CD4-positive, alpha-beta T cell (primary cell): ENCODE results near the gene OR2AT4. TPM values are rescaled to one million over a fixed set of nuclear protein-coding genes. Genes with fewer than 3 reads are reported as not detected.

ENCODE experiments used
- ATAC-seq: fragments of 200-7000 bp; cut with Tn5 transposase; one replicate; pipeline ENCODE4 v1.10.0; 2022; ENCODE audit warnings: mild to moderate bottlenecking; ENCODE audit not compliant: poor library complexity
- CTCF ChIA-PET: fragments of 350-600 bp; sonication (Branson Sonifier 250); formaldehyde crosslinking; loops from one replicate; lab custom pipeline; 2021; ENCODE audit warnings: antibody characterized with exemption, inconsistent platforms; lab: Charles Lee
- POLR2A ChIA-PET: fragments of 350-600 bp; sonication (Branson Sonifier 250); formaldehyde crosslinking; loops from one replicate; lab custom pipeline; 2021; ENCODE audit warnings: antibody characterized with exemption, inconsistent platforms; lab: Charles Lee
- DNase-seq, 14 experiments: peaks; one replicate each; pipeline ENCODE4 v3.0.0-alpha.2; 2013 to 2020; ENCODE audit warnings: mixed read lengths in 2 of 14
- H3K27ac ChIP-seq, 2 donors: one replicate each; pipeline versions ENCODE4 v1.5.1 to v1.7.0; 2013; ENCODE audit warnings: low read length in 2 of 2, low read depth in 1 of 2, mild to moderate bottlenecking in 1 of 2
- H3K27me3 ChIP-seq, 2 experiments: 1 replicate in 1 of 2; 2 replicates in 1 of 2; pipeline versions ENCODE4 v1.6.1 to v1.7.0; 2013; ENCODE audit warnings: low read length in 2 of 2, control low read depth in 1 of 2, mild to moderate bottlenecking in 1 of 2, moderate library complexity in 1 of 2; ENCODE audit not compliant: insufficient read depth in 2 of 2, control insufficient read depth in 1 of 2
- H3K36me3 ChIP-seq: one replicate; pipeline ENCODE4 v1.6.1; 2013; ENCODE audit warnings: low read length, control low read depth; ENCODE audit not compliant: insufficient read depth
- H3K4me1 ChIP-seq: one replicate; pipeline ENCODE4 v1.6.1; 2013; ENCODE audit warnings: low read length, control low read depth; ENCODE audit not compliant: insufficient read depth
- H3K4me3 ChIP-seq: one replicate; pipeline ENCODE4 v1.5.1; 2013; ENCODE audit warnings: mild to moderate bottlenecking, low read length, moderate library complexity
- H3K9me3 ChIP-seq, 2 experiments: 1 replicate in 1 of 2; 2 replicates in 1 of 2; pipeline versions ENCODE4 v1.6.1 to v1.7.0; 2013; ENCODE audit warnings: low read length in 2 of 2, mild to moderate bottlenecking in 2 of 2, control low read depth in 1 of 2, moderate library complexity in 1 of 2; ENCODE audit not compliant: control insufficient read depth in 1 of 2, insufficient read depth in 1 of 2
- H3K27ac Mint-ChIP-seq: one replicate; pipeline ENCODE4 v1.8.0; 2020; ENCODE audit warnings: mixed read lengths
- H3K27me3 Mint-ChIP-seq: one replicate; pipeline ENCODE4 v1.8.0; 2021; ENCODE audit warnings: mixed read lengths
- H3K36me3 Mint-ChIP-seq: one replicate; pipeline ENCODE4 v1.8.0; 2021; ENCODE audit warnings: low read depth, mixed read lengths
- H3K4me1 Mint-ChIP-seq: one replicate; pipeline ENCODE4 v1.8.0; 2021; ENCODE audit warnings: low read depth, mixed read lengths
- H3K4me3 Mint-ChIP-seq: one replicate; pipeline ENCODE4 v1.8.0; 2020; ENCODE audit warnings: mild to moderate bottlenecking, mixed read lengths
- H3K9me3 Mint-ChIP-seq: one replicate; pipeline ENCODE4 v1.8.0; 2020; ENCODE audit warnings: mixed read lengths
- intact Hi-C, 2 experiments: fragments of 100-400 bp; cut with DNase I in 1 of 2; cut with micrococcal nuclease in 1 of 2; formaldehyde crosslinking; loops; one replicate each; pipeline versions ENCODE4 v1.15.1 to v1.9.0; 2023 to 2025; cut with DNase I, micrococcal nuclease
- total RNA-seq, 174 experiments: library from RNA in 2 of 174; stranded (reverse) in 2 of 174; gene quantifications; one replicate each; pipeline ENCODE4 v1.2.3 and lab custom pipeline; 2021 to 2026
- TF ChIP-seq, protein P1 (sequence below): fragments of 200-600 bp; IDR thresholded peaks from one replicate; pipeline ENCODE4 v1.8.0; 2022; ENCODE audit warnings: antibody characterized with exemption, mild to moderate bottlenecking

The OR2AT4 gene
- total RNA-seq, 2 experiments from 2014 or later, result not detected

DNA sequence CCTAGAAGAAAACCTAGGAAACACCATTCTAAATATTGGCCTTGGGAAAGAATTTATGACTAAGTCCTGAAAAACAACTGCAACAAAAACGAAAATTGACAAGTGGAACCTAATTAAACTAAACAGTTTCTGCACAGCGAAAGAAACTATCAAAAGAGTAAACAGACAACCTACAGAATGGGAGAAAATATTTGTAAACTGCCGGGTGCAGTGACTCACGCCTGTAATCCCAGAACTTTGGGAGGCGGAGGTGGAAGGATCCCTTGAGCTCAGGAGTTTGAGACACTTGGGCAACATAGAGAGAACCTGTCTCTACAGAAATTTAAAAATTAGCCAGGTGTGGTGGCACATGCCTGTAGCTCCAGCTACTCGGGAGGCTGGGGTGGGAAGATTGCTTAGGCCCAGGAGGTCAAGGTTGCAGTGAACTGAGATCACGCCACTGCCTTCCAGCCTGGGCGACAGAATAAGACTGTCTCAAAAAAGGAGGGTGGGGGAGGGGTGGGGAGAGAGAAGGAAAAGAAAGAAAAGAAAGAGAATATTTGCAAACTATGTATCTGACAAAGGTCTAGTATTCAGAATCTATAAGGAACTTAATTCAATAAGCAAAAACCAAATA, 14.0 kb downstream of the OR2AT4 start:
- H3K4me3 ChIP-seq, result no peak overlapping the region
- DNase-seq (no peak), ATAC-seq (no peak)
- H3K4me1 ChIP-seq, result no peaks in the 10 kb centered on the region
- H3K4me3 Mint-ChIP-seq, result no peak overlapping the region
- CTCF ChIA-PET, result no interaction called here
- no peaks in the 10 kb centered on the region for H3K4me1 Mint-ChIP-seq
- intact Hi-C loops, result no loop called here
- peaks cover 3 to 22% of the 10 kb centered on the region in 2 experiments for H3K27me3 ChIP-seq
- no peaks in the 10 kb centered on the region for H3K36me3 Mint-ChIP-seq
- POLR2A ChIA-PET, result no interaction called here
- H3K27me3 Mint-ChIP-seq, result peaks cover 53% of the 10 kb centered on the region
- TF ChIP-seq, protein P1, sequence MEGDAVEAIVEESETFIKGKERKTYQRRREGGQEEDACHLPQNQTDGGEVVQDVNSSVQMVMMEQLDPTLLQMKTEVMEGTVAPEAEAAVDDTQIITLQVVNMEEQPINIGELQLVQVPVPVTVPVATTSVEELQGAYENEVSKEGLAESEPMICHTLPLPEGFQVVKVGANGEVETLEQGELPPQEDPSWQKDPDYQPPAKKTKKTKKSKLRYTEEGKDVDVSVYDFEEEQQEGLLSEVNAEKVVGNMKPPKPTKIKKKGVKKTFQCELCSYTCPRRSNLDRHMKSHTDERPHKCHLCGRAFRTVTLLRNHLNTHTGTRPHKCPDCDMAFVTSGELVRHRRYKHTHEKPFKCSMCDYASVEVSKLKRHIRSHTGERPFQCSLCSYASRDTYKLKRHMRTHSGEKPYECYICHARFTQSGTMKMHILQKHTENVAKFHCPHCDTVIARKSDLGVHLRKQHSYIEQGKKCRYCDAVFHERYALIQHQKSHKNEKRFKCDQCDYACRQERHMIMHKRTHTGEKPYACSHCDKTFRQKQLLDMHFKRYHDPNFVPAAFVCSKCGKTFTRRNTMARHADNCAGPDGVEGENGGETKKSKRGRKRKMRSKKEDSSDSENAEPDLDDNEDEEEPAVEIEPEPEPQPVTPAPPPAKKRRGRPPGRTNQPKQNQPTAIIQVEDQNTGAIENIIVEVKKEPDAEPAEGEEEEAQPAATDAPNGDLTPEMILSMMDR, result no peak
- no peak overlapping the region for H3K27ac ChIP-seq
- H3K9me3 ChIP-seq, result no peaks in the 10 kb centered on the region
- no peaks in the 10 kb centered on the region for H3K36me3 ChIP-seq
- no peak overlapping the region for H3K27ac Mint-ChIP-seq
- no peaks in the 10 kb centered on the region for H3K9me3 Mint-ChIP-seq

DNA sequence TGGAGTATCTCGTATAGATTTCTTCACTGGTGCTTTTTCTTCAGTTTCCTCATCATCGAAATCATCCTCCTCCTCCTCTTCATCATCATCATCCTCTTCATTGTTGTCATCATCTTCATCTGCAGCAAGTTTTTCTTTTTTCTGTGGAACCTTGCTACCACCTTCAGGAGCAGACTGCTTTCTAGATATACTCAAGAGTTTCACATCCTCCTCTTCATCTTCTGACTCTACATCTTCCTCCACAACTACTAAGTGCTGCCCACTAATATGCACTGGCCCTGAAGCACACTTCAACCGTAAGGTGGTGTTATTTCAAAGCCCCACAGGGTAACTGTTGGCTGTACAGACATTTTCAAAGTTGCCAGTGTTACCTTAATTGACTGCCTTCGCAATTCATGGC, 17.1 kb downstream of the OR2AT4 start:
- DNase-seq (no peak), ATAC-seq (no peak)
- H3K4me3 Mint-ChIP-seq, result no peak overlapping the region
- Histone ChIP-seq H3K27me3 (peaks cover 3 to 15% of the 10 kb centered on the region in 2 experiments), H3K36me3 (no peaks in the 10 kb centered on the region), H3K27ac (no peak overlapping the region), H3K9me3 (no peaks in the 10 kb centered on the region), H3K4me3 (no peak overlapping the region), H3K4me1 (no peaks in the 10 kb centered on the region)
- ChIA-PET POLR2A (no interaction called here), CTCF (no interaction called here)
- TF ChIP-seq, protein P1, result no peak
- intact Hi-C loops, result no loop called here
- H3K36me3 Mint-ChIP-seq, result no peaks in the 10 kb centered on the region
- H3K27me3 Mint-ChIP-seq, result peaks cover 51% of the 10 kb centered on the region
- no peaks in the 10 kb centered on the region for H3K9me3 Mint-ChIP-seq
- no peak overlapping the region for H3K27ac Mint-ChIP-seq
- no peaks in the 10 kb centered on the region for H3K4me1 Mint-ChIP-seq

DNA sequence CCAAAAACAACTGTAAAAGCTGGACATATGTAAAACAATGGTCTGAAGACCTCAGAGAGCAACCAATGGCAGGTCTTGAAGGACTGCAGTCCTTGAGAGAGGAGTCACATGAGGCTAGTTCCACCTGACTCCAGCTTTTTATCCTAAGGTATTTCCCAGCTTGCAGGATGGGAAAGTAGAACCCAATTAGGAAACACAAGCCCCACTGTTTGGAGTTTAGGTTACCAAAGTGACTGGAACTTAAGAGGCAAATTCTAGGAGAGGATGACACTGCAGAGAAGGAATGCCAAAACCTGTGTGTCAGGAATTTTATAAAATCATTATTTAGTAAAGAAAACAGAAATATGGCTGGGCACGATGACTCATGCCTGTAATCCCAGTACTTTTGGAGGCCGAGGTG, 18.4 kb downstream of the OR2AT4 start:
- CTCF ChIA-PET, result no interaction called here
- H3K4me1 Mint-ChIP-seq, result no peaks in the 10 kb centered on the region
- H3K27ac Mint-ChIP-seq, result no peak overlapping the region
- no peak overlapping the region for H3K4me3 Mint-ChIP-seq
- DNase-seq, result no peak
- H3K9me3 ChIP-seq, result no peaks in the 10 kb centered on the region
- H3K27ac ChIP-seq, result no peak overlapping the region
- H3K9me3 Mint-ChIP-seq, result no peaks in the 10 kb centered on the region
- intact Hi-C loops, result no loop called here
- POLR2A ChIA-PET, result no interaction called here
- H3K4me3 ChIP-seq, result no peak overlapping the region
- H3K27me3 Mint-ChIP-seq, result peaks cover 48% of the 10 kb centered on the region
- TF ChIP-seq, protein P1, result no peak
- H3K36me3 Mint-ChIP-seq, result no peaks in the 10 kb centered on the region
- H3K4me1 ChIP-seq, result no peaks in the 10 kb centered on the region
- ATAC-seq, result no peak
- H3K36me3 ChIP-seq, result no peaks in the 10 kb centered on the region
- H3K27me3 ChIP-seq, result peaks cover 0 to 9% of the 10 kb centered on the region in 2 experiments
